ENCODE data around the gene ADM. TPM values are rescaled to one million over a fixed set of nuclear protein-coding genes. Genes with fewer than 3 reads are reported as not detected.

The ADM gene
- total RNA-seq, 3 donors from 2014 or later = 0.43 TPM; not detected in 1

- no peak for DNase-seq
- H3K4me1 Mint-ChIP-seq (ENCODE audit: low read depth) = no peaks in the 10 kb centered on the region
- H3K4me3 Mint-ChIP-seq = no peak overlapping the region
These were observed 46.5 kb downstream of the ADM start for GRCh38 chr11:10351435-10351764.

GRCh38 chr11:10351765-10352641 is 47.1 kb downstream of the ADM start:
- no peak for DNase-seq
- no peak overlapping the region for H3K4me3 Mint-ChIP-seq
- H3K4me1 Mint-ChIP-seq (ENCODE audit: low read depth) = no peaks in the 10 kb centered on the region
- no peaks in the 10 kb centered on the region for H3K9me3 Mint-ChIP-seq
- peaks cover 7% of the 10 kb centered on the region for H3K27me3 Mint-ChIP-seq (ENCODE audit: low read depth)
- H3K36me3 Mint-ChIP-seq (ENCODE audit: insufficient read depth) = no peaks in the 10 kb centered on the region
- no peak for ATAC-seq

More at GRCh38 chr11:10351435-10351764, 46.5 kb downstream of the ADM start:
- ATAC-seq = no peak
- H3K9me3 Mint-ChIP-seq = no peaks in the 10 kb centered on the region
- no peaks in the 10 kb centered on the region for H3K36me3 Mint-ChIP-seq (ENCODE audit: insufficient read depth)
- H3K27me3 Mint-ChIP-seq (ENCODE audit: low read depth) = peaks cover 6% of the 10 kb centered on the region

GRCh38 chr11:10352921-10353550 is 48.2 kb downstream of the ADM start:
- Mint-ChIP-seq H3K27me3 (ENCODE audit: low read depth) (peaks cover 11% of the 10 kb centered on the region), H3K9me3 (no peaks in the 10 kb centered on the region), H3K4me1 (ENCODE audit: low read depth) (no peaks in the 10 kb centered on the region), H3K36me3 (ENCODE audit: insufficient read depth) (no peaks in the 10 kb centered on the region), H3K4me3 (no peak overlapping the region)
- DNase-seq (no peak), ATAC-seq (no peak)

- H3K9me3 Mint-ChIP-seq = no peaks in the 10 kb centered on the region
- no peak for DNase-seq
- ATAC-seq = no peak
- H3K36me3 Mint-ChIP-seq (ENCODE audit: insufficient read depth) = no peaks in the 10 kb centered on the region
- H3K4me3 Mint-ChIP-seq = no peak overlapping the region
- no peaks in the 10 kb centered on the region for H3K4me1 Mint-ChIP-seq (ENCODE audit: low read depth)
- H3K27me3 Mint-ChIP-seq (ENCODE audit: low read depth) = peaks cover 19% of the 10 kb centered on the region
These were observed 49.5 kb downstream of the ADM start for GRCh38 chr11:10354389-10354788.

- no peak for DNase-seq
- H3K27me3 Mint-ChIP-seq (ENCODE audit: low read depth) = peaks cover 19% of the 10 kb centered on the region
- no peaks in the 10 kb centered on the region for H3K36me3 Mint-ChIP-seq (ENCODE audit: insufficient read depth)
- no peak for ATAC-seq
- no peaks in the 10 kb centered on the region for H3K9me3 Mint-ChIP-seq
- H3K4me3 Mint-ChIP-seq = no peak overlapping the region
- H3K4me1 Mint-ChIP-seq (ENCODE audit: low read depth) = no peaks in the 10 kb centered on the region
These were observed 50.4 kb downstream of the ADM start for GRCh38 chr11:10355257-10355661.

- ATAC-seq (no peak), DNase-seq (no peak)
- Mint-ChIP-seq H3K36me3 (ENCODE audit: insufficient read depth) (no peaks in the 10 kb centered on the region), H3K4me1 (ENCODE audit: low read depth) (no peaks in the 10 kb centered on the region), H3K9me3 (no peaks in the 10 kb centered on the region), H3K4me3 (no peak overlapping the region), H3K27me3 (ENCODE audit: low read depth) (peaks cover 19% of the 10 kb centered on the region)
These were observed 51.3 kb downstream of the ADM start for GRCh38 chr11:10356161-10356560.

Other genes with a start within 250 kb of the ADM start
- 1 to 10 TPM; 3.0 to 6.9 (median 3.5) TPM for gene SBF2, start 10.9 kb upstream of the ADM start, total RNA-seq
- 10 to 100 TPM in 1 of 3 donors, 1 to 10 TPM in 2; 7.9 to 11.2 (median 9.0) TPM for gene AMPD3, start 150.2 kb downstream of the ADM start, total RNA-seq
- gene RNF141, start 236.1 kb downstream of the ADM start, total RNA-seq = 10 to 100 TPM; 16.3 to 20.7 (median 18.4) TPM

All from activated T-cell treated with anti-CD3 and anti-CD28 coated beads, Interleukin-2, amount 50 U/mL, for 4 hours (primary cell).